GM19099 (cell line): ENCODE results near the gene RPS6KC1.

Experiments
- POLR2A ChIP-seq: IDR thresholded peaks from 3 replicates; pipeline ENCODE4 v1.6.1; 2011; ENCODE audit warnings: low read depth; ENCODE audit not compliant: insufficient read length; ENCODE audit errors: extremely low read depth

RPS6KC1 gene

GRCh38 chr1:213180833-213181232 is 129.8 kb downstream of the RPS6KC1 start:
- TF ChIP-seq POLR2A = no peak

GRCh38 chr1:213183036-213183672 is 132.1 kb downstream of the RPS6KC1 start:
- TF ChIP-seq POLR2A = no peak

- no peak for TF ChIP-seq POLR2A
Observed at GRCh38 chr1:213186168-213186567, 135.1 kb downstream of the RPS6KC1 start.

GRCh38 chr1:213192026-213192425 is 141.0 kb downstream of the RPS6KC1 start:
- TF ChIP-seq POLR2A = no peak

GRCh38 chr1:213194383-213194782 is 143.3 kb downstream of the RPS6KC1 start:
- no peak for TF ChIP-seq POLR2A

- TF ChIP-seq POLR2A = no peak
Observed at GRCh38 chr1:213194855-213195254, 143.8 kb downstream of the RPS6KC1 start.

GRCh38 chr1:213200630-213201029 is 149.6 kb downstream of the RPS6KC1 start:
- TF ChIP-seq POLR2A = no peak

- no peak for TF ChIP-seq POLR2A
Observed at GRCh38 chr1:213201380-213202155, 150.5 kb downstream of the RPS6KC1 start.

GRCh38 chr1:213211201-213211600 is 160.2 kb downstream of the RPS6KC1 start:
- no peak for TF ChIP-seq POLR2A

GRCh38 chr1:213221209-213221608 is 170.2 kb downstream of the RPS6KC1 start:
- no peak for TF ChIP-seq POLR2A

GRCh38 chr1:213227458-213227857 is 176.4 kb downstream of the RPS6KC1 start:
- TF ChIP-seq POLR2A = no peak

- no peak for TF ChIP-seq POLR2A
Observed at GRCh38 chr1:213231795-213232231, 180.8 kb downstream of the RPS6KC1 start.

GRCh38 chr1:213242883-213243282 is 191.8 kb downstream of the RPS6KC1 start:
- no peak for TF ChIP-seq POLR2A

- no peak for TF ChIP-seq POLR2A
Observed at GRCh38 chr1:213244664-213245091, 193.6 kb downstream of the RPS6KC1 start.

GRCh38 chr1:213245260-213245910 is 194.3 kb downstream of the RPS6KC1 start:
- TF ChIP-seq POLR2A = no peak

GRCh38 chr1:213247038-213247437 is 196.0 kb downstream of the RPS6KC1 start:
- TF ChIP-seq POLR2A = no peak

GRCh38 chr1:213249395-213249794 is 198.4 kb downstream of the RPS6KC1 start:
- no peak for TF ChIP-seq POLR2A

GRCh38 chr1:213250041-213250440 is 199.0 kb downstream of the RPS6KC1 start:
- TF ChIP-seq POLR2A = no peak
